A549 treated with DMSO at 1 μM for 4 hours (cell line): ENCODE data around the gene CDKN2C. TPM values are rescaled to one million over a fixed set of nuclear protein-coding genes. Genes with fewer than 3 reads are reported as not detected.

Experiments used
- total RNA-seq: library from RNA; stranded (reverse); fragments of 200-300 nt; extraction: Qiagen RNA extraction; gene quantifications from 5 replicates; pipeline ENCODE4 v1.2.3, GENCODE V29; 2022; ENCODE audit warnings: low read depth

Gene CDKN2C
- 11.7 to 15.0 TPM (median 12.0 TPM) in 5 replicates for total RNA-seq

GRCh38 chr1:50969611-50970508 is at the start of gene CDKN2C:
TSS of gene CDKN2C (plus strand) at chr1:50970245. CDS start at chr1:50970369, 124 bp downstream.

GRCh38 chr1:50959913-50960844 is 9.9 kb upstream of the CDKN2C start, which contains the start of gene FAF1:
TSS of gene FAF1 (minus strand) at chr1:50960267. CDS start at chr1:50959811, 456 bp downstream.

Other genes starting within 250 kb of the CDKN2C start
- 35.8 to 46.0 TPM (median 42.2 TPM) in 5 replicates for gene FAF1, start 10.0 kb upstream of the CDKN2C start, total RNA-seq
- gene C1orf185, start 132.0 kb downstream of the CDKN2C start, total RNA-seq, result not detected in 5 replicates